CD1c-positive myeloid dendritic cell (primary cell): ENCODE measurements around the gene UBE2Z.
"Not testable (repeated sequence)": the region's sequence is repeated elsewhere in the genome, so short reads cannot be mapped to it uniquely, and the experiment has no call there.

Source experiments
- DNase-seq: peaks from one replicate; pipeline ENCODE4 v3.0.0-alpha.2; 2016; ENCODE audit errors: extremely low spot score

Gene UBE2Z

GRCh38 chr17:48908047-48908843 lies at the start of gene UBE2Z:
Gene UBE2Z, plus strand, starts transcription at chr17:48908407. Its CDS starts 97 bp downstream, at chr17:48908504.
- DNase-seq, result peak; percentile 94

DNA sequence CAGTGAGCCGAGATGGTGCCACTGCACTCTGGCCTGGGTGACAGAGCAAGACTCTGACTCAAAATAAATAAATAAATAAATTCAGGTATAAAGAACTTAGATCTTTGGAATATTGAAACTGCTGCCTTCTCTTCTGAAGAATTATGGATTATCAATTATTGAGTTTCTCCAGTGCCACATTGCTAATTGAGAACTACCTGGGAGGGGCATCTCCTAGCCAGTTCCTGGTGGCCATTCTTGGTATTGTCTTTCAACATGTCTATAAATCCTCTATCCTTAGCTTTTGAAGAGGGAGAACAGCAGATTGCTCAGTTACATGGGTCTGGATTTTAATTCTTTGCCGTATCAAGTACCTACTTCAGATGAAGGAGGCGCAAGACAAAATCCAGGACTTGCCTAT lies 48.2 kb upstream of the UBE2Z start:
- DNase-seq, result no peak

- DNase-seq, result no peak
Measured at GRCh38 chr17:48860456-48860855, 47.8 kb upstream of the UBE2Z start.

DNA sequence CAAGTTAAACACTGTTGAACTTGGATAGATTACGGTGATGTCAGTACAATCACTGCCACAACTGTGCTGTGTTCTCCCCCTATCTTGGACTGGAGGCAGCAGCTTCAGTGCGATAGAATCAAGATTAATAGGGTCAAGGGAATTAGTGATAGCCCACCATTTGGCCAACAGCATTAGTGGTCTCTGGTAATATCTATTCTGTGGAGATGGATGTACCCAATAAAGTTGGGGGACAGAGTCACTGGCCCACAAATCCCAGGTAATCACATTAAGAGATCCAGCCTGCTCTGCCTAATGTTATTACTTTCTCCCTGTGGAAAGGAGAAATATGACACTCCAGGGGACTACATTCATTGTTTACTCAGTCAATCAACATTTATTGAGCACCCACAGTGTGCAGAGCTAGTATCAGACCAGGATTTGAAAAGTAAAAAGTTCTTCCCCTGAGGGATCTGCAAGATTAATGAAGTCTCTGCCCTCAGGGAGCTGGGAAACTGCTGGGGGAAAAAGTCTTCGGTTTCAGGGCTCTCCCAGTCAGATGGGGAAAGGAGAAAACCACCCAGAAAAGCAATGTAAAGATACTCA lies 39.2 kb upstream of the UBE2Z start:
- no peak for DNase-seq

DNA sequence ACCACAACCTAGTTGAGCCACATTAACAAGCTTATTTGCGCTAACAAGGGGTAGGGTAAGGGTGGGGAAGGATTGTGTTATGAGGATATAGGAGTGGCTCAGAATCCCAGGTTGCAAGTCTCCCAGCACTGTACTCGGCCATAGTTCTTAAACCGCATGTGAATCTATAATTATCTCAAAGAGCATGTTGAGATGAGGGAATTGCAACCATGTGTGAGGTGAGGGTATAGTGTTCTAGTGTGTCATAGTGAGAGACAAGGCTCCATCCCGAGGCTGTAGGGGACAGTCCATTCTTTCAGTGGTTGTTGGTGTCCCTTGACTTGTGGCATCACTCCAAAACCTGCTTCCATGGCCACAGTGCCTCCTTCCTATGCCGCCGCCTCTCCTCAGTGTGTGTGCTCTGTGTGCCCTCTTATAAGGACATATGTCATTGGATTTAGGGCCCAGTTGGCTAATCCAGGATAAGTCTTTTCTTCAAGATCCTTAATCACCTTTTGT lies 38.3 kb upstream of the UBE2Z start:
- no peak for DNase-seq

DNA sequence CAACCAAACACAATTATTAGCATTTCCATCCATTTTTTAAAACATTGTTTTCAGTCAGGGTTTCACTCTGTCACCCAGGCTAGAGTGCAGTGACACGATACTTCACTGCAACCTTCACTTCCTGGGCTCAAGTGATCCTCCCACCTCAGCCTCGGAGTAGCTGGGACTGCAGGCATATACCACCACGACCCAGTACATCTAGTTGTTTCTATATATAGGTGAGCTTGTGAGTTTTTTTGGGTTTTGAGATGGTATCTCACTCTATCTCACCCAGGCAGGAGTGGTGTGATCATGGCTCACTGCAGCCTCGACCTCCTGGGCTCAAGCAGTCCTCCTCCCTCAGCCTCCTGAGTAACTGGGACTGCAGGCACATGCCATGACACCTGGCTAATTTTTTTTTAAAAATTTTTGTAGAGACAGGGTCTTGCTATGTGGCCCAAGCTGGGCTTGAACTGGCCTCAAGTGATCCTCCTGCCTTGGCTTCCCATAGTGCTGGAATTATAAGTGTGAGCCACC lies 37.1 kb upstream of the UBE2Z start:
- no peak for DNase-seq

DNA sequence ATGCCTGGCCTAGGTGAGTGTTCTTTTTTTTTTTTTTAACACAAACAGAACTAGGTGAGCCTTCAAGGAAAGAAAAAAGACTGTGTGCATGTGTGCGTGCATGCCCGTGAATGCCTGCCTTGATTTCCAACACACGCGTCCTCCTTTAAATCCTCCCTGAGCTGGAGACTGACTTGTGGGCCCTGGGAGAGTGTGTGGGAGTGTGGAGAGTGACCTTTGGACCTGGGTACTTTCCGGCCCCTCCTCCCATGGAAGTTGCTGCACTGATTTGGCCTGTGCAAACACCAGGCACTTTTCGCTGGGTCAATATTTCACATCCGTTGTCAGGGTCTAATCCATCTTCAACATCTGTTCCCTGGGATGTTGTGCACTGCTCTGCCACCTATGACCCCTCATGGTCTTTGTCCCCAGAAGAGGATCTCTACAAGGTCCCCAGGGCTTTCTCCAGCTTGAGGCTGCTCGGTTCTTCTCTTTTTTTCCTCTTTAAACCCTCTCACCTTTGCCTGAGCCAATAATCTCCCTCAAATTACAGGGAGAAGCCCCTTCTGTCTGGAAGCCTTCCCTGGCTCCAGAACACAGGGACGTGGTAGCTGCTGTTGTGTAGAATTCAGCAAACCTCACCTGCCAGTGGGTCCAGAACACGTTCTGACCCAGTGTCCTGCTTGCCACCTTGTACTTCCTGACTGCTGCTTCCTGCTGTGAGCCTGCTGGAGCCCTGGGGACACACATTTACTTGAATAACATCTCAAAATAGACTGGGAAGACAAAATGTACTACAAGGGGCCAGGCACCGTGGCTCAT lies 36.5 kb upstream of the UBE2Z start:
- no peak for DNase-seq

GRCh38 chr17:48872409-48872808 lies 35.8 kb upstream of the UBE2Z start:
- DNase-seq, result not testable (repeated sequence)

DNA sequence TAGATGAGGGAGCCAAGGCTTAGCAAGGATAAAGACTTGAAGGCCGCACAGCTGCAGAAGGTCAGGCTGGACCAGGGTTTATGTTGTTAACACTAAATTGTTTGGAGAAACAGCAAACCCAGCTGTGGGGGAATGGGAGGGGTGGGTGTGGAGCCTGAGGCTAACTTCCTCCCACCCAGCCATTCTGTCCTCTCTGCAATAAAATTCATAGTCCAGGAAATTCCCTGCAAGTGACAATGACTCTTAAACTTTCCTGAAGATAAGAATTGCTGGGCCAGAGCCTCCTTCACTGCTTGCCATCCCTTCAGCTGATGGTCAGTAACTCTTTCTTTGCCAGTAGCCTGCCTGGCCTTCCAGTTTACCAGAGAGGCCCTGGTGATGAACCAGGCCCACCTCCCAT lies 35.0 kb upstream of the UBE2Z start:
- DNase-seq, result no peak

DNA sequence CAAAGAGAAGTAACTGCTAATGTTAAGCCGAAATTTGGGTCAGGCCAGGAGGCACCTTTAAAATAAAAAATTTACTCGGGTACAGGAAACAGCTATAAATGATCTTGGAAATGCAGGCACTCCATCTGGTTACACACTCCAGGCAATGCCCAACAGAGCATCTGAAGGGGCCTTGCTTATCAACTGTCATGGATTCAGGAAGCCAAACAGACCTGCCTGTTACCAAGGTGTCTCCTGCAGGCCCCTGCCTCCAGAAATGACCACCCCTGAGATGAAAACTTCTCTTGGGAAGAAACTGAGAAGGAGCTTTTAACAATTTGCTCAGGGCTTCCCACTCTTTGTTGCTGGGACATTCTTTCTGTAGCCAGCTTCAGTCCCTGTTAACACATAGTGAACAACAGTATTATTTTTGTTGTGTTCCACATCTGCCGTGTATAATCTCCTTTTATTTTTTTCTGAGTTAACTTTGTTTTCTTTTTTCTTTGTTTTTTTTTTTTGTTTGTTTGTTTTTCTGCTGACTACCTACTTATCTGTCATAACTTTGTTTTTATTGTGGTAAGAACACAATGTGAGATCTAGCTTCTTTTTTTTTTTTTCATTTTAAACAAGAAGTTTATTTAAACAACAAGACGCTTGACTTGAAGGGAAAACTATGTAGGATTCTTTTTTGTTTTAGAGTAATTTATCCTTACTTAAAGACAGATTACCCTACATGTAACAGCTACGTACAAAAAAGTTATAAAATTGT lies 34.3 kb upstream of the UBE2Z start:
- no peak for DNase-seq

DNA sequence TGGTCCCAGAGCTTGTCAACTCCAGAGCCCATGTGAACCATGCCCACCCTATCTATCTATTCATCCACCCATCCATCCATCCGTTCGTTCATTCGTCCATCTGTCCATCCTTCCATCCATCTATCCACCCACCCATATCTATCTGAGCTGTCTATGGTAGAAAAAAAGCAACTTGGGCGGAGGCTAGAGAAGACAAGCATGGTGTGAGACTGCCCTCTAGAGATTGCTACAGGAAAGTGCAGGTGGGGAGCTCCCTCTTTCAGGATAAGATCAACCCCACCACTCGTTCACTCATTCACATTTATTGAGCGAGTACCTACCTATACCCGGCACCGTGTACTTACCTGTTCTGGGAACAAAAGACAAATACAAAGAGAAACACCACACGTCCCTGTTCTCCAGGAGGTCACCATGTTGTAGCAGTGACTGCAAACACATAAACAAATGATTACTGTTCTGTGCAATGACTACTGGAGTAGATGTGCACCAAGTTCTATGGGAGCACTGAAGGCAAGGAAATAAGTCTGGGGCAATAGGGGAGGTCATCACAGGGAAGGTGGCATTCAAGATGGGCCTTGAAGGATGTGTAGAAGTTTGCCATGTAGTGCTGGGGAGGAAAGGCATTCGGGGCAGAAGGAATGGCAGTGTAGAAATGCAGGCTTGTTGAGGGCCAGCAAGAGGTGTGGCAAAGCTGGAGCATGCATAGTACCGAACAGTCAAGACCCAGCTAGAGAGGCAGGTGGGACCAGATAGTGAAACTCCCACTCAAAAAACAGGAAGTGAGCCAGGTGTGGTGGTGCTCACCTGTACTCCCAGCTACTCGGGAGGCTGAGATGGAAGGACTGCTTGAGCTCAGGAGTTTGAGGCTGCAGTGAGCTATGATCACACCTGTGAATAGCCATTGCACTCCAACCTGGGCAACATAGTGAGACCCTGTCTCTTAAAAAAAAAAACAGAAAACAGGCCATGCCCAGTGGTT lies 29.0 kb upstream of the UBE2Z start:
- DNase-seq, result peak; percentile 77

- DNase-seq, result no peak
Measured at GRCh38 chr17:48882272-48882671, 25.9 kb upstream of the UBE2Z start.

GRCh38 chr17:48883171-48883570 lies 25.0 kb upstream of the UBE2Z start:
- no peak for DNase-seq

DNA sequence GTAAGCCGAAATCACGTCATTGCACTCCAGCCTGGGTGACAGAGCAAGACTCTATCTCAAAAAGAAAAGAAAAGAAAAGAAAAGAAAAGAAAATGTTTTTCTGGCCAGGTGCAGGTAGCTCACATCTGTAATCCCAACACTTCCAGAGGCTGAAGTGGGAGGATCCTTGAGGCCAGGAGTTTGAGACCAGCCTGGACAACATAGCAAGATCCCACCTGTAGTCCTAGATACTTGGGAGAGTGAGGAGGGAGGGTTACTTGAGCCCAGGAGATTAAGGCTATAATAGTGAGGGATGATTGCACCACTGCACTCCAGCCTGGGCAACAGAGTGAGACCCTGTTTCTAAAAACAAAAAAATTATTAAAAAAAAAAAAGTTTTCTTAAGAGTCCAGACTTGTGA lies 18.1 kb upstream of the UBE2Z start:
- no peak for DNase-seq

GRCh38 chr17:48892940-48893645 lies 15.1 kb upstream of the UBE2Z start:
- DNase-seq, result no peak

DNA sequence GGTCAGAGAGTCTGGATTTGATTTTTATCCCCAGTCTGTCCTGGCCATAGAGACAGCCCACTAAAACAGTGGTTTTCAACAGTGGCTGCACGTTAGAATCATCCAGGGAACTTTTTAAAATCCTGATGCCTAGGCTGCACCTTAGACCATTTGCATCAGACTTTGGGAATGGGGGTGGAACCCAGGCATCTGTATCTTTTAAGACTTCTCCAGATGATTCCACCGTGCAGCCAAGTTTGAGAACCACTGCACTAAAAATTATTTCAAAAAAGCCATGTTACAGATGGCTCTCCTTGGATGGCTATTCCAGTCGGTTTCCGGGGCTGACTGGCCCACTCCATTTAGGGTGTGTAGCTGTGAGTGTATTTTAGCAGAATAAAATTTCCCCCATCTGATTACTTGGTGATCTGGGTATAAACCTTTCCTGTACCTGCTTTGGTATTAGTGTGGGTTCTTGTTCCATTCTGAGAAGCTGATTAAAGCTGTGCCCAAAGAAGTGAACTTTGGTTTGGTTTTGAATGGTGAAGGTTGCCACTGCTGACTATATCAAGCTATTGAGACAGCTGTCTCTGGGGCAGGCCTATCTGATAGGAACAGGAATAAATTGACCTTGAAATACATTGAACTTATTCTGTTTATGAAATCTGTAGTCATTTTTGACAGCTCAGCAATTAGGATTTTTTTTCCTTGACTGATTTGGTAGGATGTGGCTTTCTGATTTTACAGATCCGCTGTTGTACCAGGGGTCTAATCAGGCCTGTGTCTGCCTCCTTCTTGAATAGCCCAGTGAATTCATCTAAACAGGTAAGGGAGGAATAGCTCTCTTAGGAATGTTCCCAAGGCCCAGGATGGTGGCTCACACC lies 14.3 kb upstream of the UBE2Z start:
- no peak for DNase-seq

- no peak for DNase-seq
Measured at GRCh38 chr17:48894886-48895285, 13.3 kb upstream of the UBE2Z start.

DNA sequence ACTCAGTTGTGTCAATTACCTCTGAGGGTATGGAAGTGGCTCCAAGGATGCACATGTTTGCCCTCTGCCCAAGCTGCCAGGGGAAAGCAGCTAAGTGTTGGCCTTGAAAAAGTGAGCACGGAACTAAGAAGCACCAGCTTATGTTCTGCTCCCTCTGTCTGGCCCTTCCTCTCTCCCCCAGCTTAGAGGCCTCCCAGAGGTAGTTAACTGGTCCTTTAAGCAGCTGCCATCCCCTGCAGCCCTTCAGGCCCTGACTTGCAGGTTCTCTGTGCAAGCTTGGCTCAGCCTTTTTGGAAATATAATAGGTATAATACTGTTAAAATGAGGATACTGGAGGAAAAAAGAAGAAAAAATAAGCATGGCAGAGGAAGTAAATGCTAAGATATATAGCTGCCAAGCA lies 7.0 kb upstream of the UBE2Z start:
- no peak for DNase-seq

GRCh38 chr17:48903401-48903800 lies 4.8 kb upstream of the UBE2Z start:
- DNase-seq, result no peak
